HG03565 (cell line): ENCODE results near the gene DISP2.

Source experiments
- ATAC-seq: cut with Tn5 transposase; IDR thresholded peaks from one replicate; pipeline ENCODE4 v1.9.1; 2021; ENCODE audit warnings: mild to moderate bottlenecking, moderate library complexity; ENCODE audit not compliant: unreplicated experiment

The DISP2 gene

DNA sequence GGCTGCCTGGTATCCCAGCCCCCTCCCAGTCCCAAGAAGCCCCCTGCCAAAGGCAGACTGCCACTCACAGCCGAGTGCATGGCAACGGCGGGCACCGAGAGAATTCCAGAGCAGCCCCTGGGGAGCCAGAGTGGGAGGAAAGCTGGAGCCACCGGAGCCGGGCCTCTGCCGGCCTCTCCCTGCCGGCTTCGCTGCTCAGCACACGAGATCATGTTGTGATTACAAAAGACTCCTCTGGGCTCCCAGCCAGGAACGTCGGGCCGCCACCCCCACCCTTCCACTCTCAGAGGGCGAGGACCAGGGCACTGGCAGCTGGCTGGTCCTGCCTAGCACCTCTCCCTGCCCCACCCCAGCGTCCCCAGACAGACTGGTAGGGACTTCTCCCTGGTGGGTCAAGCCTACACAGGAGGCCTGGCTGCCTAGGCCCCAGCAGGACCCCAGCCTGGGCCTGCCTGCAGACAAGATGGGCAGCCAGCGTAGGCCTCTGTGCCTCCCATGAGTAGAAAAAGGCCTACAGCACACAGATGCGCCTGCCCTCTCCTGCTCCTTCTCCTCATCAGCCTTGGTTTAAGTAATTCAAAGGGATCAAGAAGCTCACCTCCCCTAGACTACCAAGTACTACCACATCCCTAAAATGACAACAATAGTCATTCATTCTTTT, 17.1 kb upstream of the DISP2 start, which contains the start of gene CCDC9B:
CCDC9B (minus strand) TSS at position 200 of the 661 bp plus-strand sequence; CDS start at position 80, 120 bp downstream.
- no peak for ATAC-seq

DNA sequence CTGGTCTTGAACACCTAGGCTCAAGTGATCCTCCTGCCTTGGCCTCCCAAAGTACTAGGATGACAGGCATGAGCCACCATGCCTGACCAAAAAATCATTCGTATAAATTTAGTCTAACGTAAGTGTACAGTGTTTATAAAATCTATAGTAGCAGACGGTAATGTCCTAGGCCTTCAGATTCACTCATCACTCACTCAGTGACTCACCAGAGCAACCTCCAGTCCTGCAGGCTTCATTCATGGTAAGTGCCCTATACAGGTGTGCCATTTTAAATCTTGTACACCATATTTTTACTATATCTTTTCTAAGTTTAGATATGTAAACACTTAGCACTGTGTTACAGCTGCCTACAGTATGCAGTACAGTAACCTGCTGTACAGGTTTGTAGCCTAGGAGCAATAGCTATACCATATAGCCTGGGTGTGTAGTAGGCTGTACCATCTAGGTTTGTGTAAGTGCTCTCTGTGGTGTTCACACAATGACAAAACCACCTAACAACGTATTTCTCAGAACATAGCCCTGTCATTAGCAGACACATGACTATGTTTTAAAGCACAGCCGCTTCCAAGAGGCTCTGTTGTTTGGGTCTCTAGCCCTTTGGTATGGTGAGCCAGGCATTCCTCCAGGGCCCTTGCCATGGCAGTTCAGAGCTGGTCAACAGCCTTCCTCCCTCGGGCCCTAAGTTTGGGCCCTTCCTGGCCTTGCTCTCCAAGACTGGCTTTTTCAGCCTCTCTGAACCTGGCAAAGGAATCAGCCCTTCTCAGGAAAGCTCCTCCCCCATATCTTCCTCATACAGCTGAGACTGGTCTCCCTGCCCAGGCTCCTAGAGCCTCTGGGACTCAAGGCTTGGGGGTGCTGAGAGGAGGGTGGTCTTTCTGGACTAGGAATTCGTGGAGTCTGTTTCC, 15.4 kb upstream of the DISP2 start:
- ATAC-seq = no peak

- no peak for ATAC-seq
Measured at GRCh38 chr15:40343512-40343911, 14.5 kb upstream of the DISP2 start.

GRCh38 chr15:40344217-40344616, 13.8 kb upstream of the DISP2 start:
- ATAC-seq = no peak

DNA sequence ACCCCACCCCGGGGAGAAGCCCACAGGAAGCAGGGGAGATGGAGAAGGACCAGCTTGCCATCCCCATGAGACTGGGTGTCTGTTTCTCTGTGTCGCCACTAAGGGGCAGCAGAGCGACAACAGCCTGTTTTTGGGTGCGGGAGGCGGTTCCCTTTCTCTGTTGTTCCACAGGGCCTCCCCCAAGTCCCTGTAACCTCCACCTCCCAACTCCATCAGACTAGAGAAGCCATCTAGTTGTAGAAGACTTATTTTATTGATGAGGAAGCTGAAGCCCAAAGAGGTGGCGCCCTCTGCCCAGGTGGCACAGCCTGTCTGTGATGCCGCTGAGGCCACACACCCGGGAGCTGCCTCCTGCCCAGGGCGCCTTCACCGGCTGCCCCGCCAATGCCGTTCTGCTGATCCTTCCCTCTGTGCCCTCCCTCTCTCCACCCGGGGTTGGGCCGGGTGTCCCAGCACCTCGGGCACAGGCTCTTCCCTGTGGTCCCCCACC, 13.3 kb upstream of the DISP2 start:
- no peak for ATAC-seq

- ATAC-seq = no peak
Measured at GRCh38 chr15:40345225-40345866, 12.7 kb upstream of the DISP2 start.

- no peak for ATAC-seq
Measured at GRCh38 chr15:40345867-40346578, 12.0 kb upstream of the DISP2 start.

DNA sequence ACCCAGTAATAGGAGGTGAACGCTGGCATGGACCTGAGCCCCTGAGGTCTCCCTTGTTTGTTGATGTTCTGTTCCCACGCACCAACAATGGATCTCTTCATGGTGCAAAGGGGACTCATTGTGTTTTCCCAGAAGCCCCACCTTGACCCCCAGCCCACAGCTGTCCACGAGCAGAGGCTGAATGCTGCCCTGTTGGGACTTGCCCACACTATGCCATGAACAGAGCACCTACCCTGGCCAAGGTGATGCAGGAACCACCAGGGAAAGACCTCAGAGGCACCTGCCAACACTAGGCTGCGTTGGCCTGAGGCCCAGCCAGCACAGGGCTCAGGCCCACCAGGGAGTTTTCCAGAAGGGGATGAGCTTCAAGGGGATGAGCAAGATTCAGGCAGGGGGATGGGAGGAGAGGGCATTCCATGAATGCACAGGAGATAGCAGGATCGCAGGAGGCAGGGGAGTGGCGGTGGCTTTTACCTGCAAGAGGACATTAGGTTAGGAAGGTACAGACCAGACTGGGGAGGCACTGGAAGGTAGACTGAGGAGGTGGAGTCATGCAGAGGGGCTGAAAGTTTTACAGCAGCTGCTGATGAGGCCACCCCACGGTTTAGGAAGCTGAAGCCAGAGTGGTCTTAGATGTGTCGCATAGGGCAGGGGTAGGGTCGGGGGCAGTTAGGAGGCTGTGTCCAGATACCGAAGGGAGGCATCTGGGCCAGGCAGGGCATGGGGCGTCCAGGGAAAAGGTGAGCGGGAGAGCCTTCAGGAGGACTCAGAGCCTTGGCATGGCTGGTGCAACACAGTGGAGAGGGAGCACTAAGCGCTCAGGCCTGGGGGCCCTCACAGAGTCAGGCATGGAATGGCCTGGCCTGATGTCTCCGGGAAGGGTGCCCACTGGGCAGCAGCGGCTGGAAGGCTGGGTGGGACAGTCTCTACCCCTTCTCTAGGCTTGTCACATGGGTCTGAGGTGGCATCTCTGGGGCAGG, 11.2 kb upstream of the DISP2 start:
- ATAC-seq = no peak

GRCh38 chr15:40347559-40348473, 10.2 kb upstream of the DISP2 start:
- no peak for ATAC-seq

GRCh38 chr15:40348474-40348870, 9.5 kb upstream of the DISP2 start:
- no peak for ATAC-seq

DNA sequence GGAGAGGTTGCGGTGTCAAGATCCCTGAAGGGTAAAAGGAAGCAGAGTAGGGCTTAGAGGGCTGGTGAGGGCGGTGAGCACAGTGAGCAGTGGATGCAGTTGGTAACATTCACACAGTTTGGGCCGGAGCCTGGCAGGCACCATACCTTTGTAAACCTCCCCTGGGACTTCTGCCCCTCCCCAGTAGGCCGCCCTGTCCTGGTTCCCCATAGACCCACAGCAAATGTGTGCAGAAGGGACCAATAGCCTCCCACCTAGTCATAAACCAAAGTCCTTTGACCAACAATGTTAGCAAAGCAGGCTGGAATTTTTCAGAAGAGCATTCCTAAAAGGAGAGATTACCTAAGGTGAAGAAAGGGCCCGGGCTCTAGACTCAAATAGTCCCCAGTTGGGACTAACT, 8.9 kb upstream of the DISP2 start:
- no peak for ATAC-seq

GRCh38 chr15:40352281-40352901, 5.6 kb upstream of the DISP2 start:
- ATAC-seq = no peak

- no peak for ATAC-seq
Measured at GRCh38 chr15:40353697-40354096, 4.3 kb upstream of the DISP2 start.

- no peak for ATAC-seq
Measured at GRCh38 chr15:40354408-40355171, 3.4 kb upstream of the DISP2 start.

DNA sequence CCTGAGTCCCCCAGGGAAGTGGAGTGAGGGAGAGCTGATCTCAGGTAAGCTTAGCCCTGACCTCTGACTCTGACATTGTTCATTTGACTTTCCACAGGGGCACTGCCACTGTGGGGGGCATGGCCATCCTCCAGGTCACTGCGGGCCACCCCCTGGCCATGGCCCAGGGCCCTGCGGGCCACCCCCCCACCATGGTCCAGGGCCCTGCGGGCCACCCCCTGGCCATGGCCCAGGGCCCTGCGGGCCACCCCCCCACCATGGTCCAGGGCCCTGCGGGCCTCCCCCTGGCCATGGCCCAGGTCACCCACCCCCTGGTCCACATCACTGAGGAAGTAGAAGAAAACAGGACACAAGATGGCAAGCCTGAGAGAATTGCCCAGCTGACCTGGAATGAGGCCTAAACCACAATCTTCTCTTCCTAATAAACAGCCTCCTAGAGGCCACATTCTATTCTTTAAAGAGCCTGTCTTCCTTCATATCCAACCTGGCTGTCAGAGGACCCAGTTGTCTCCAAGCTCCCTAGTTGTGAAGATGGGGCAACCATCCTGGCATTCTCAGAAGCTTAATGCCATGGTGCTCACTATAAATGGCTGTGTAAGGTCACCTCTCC, 1.9 kb upstream of the DISP2 start:
- ATAC-seq = no peak

- ATAC-seq = no peak
Measured at GRCh38 chr15:40357246-40357645, 773 bp upstream of the DISP2 start.
